Measurements from ENCODE around the gene ALG12. TPM values are rescaled to one million over a fixed set of nuclear protein-coding genes. Genes with fewer than 3 reads are reported as not detected.

The ALG12 gene
- total and polyA plus RNA-seq, 2 of the 13 experiments (the other 11 are each of a cell fraction or from before 2014, with no cell fraction given), result 7.8 to 15.8 TPM

GRCh38 chr22:49917974-49918910 lies at the start of gene ALG12, which contains the start of gene CRELD2 (continued):
- TF ChIP-seq ZNF607 (CRISPR knock-in tag; IDR thresholded peaks at IDR 0.05; ENCODE audit: borderline replicate concordance) (no peak; the same call in 1 of the 2 replicates), MZF1 (CRISPR knock-in tag; IDR thresholded peaks at IDR 0.05; ENCODE audit: borderline replicate concordance) (no peak), MEIS1 (CRISPR knock-in tag; IDR thresholded peaks at IDR 0.05; ENCODE audit: borderline replicate concordance) (no peak), SP1 (IDR thresholded peaks at IDR 0.05) (0 out of 2 replicates have a peak, but pooled peaks have one; percentile 36), SP1 (CRISPR knock-in tag; IDR thresholded peaks at IDR 0.05) (0 out of 2 replicates have a peak, but pooled peaks have one; percentile 50), ZBED4 (CRISPR knock-in tag; IDR thresholded peaks at IDR 0.05; ENCODE audit: borderline replicate concordance) (peak; percentile 59; the same call in 1 of the 2 replicates), BHLHE40 (IDR thresholded peaks at IDR 0.05; ENCODE audit: low read length) (no peak), ZNF703 (CRISPR knock-in tag; IDR thresholded peaks at IDR 0.05; ENCODE audit: borderline replicate concordance) (no peak), RBAK (CRISPR knock-in tag; IDR thresholded peaks at IDR 0.05) (no peak), FLYWCH1 (CRISPR knock-in tag; IDR thresholded peaks at IDR 0.05) (no peak), EZH2 (conservative IDR thresholded peaks at IDR 0.05; ENCODE audit: low read depth, low read length) (no peak), ZMYM4 (CRISPR knock-in tag; IDR thresholded peaks at IDR 0.05) (peak; percentile 65), ZNF256 (CRISPR knock-in tag; conservative IDR thresholded peaks at IDR 0.05) (no peak), HNF1B (CRISPR knock-in tag; IDR thresholded peaks at IDR 0.05) (no peak), FOXP1 (IDR thresholded peaks at IDR 0.05) (no peak), FOXP1 (CRISPR knock-in tag; IDR thresholded peaks at IDR 0.05) (no peak), ZBTB38 (CRISPR knock-in tag; IDR thresholded peaks at IDR 0.05) (peak; percentile 33), SP140L (CRISPR knock-in tag; IDR thresholded peaks at IDR 0.05; ENCODE audit: borderline replicate concordance) (no peak), NR0B2 (CRISPR knock-in tag; IDR thresholded peaks at IDR 0.05) (no peak), MAZ (IDR thresholded peaks at IDR 0.05; ENCODE audit: borderline replicate concordance, low read depth, low read length) (peak; percentile 62; the same call in 1 of the 2 replicates), MAZ (CRISPR knock-in tag; IDR thresholded peaks at IDR 0.05; ENCODE audit: low read depth) (peak; percentile 78; the same call in 1 of the 2 replicates), KLF6 (CRISPR knock-in tag; IDR thresholded peaks at IDR 0.05) (0 out of 2 replicates have a peak, but pooled peaks have one; percentile 46), PITX1 (CRISPR knock-in tag; IDR thresholded peaks at IDR 0.05) (0 out of 2 replicates have a peak, but pooled peaks have one; percentile 18), FOXA3 (CRISPR knock-in tag; IDR thresholded peaks at IDR 0.05) (peak; percentile 26; the same call in 1 of the 2 replicates), GTF3A (CRISPR knock-in tag; conservative IDR thresholded peaks at IDR 0.05) (no peak), ZMYM3 (CRISPR knock-in tag; IDR thresholded peaks at IDR 0.05) (no peak)
